Stimulated activated CD4-positive, alpha-beta T cell treated with anti-CD3 and anti-CD28 coated beads, TNF-alpha, amount 100 ng/mL, for 24 hours (primary cell): ENCODE results near the gene SH3BGR.
"Not testable (repeated sequence)": the region's sequence is repeated elsewhere in the genome, so short reads cannot be mapped to it uniquely, and the experiment has no call there.

Experiments
- DNase-seq, 3 experiments: peaks; one replicate each; pipeline ENCODE4 v3.0.0-alpha.2; 2020; ENCODE audit warnings: low read depth in 3 of 3

The SH3BGR gene

GRCh38 chr21:39515684-39516472 lies 64.1 kb downstream of the SH3BGR start:
- no peak for DNase-seq

GRCh38 chr21:39518055-39518846 lies 66.5 kb downstream of the SH3BGR start:
- peak; percentile 3 to 19 (median 16) for DNase-seq

- no peak for DNase-seq
Measured at GRCh38 chr21:39518847-39519210, 67.1 kb downstream of the SH3BGR start.

GRCh38 chr21:39519835-39520234 lies 68.1 kb downstream of the SH3BGR start:
- no peak for DNase-seq

- DNase-seq = no peak
Measured at GRCh38 chr21:39523399-39523798, 71.6 kb downstream of the SH3BGR start.

GRCh38 chr21:39523915-39524314 lies 72.1 kb downstream of the SH3BGR start:
- no peak for DNase-seq

GRCh38 chr21:39525129-39525528 lies 73.4 kb downstream of the SH3BGR start:
- no peak for DNase-seq

- DNase-seq = no peak
Measured at GRCh38 chr21:39525601-39526000, 73.8 kb downstream of the SH3BGR start.

GRCh38 chr21:39527067-39527595 lies 75.4 kb downstream of the SH3BGR start:
- no peak for DNase-seq

- no peak for DNase-seq
Measured at GRCh38 chr21:39527664-39528381, 76.1 kb downstream of the SH3BGR start.

- no peak for DNase-seq
Measured at GRCh38 chr21:39529026-39529425, 77.3 kb downstream of the SH3BGR start.

GRCh38 chr21:39531064-39531463 lies 79.3 kb downstream of the SH3BGR start:
- DNase-seq = no peak

GRCh38 chr21:39531840-39532239 lies 80.1 kb downstream of the SH3BGR start:
- no peak for DNase-seq

GRCh38 chr21:39533545-39534380 lies 82.0 kb downstream of the SH3BGR start:
- DNase-seq = no peak

GRCh38 chr21:39535646-39536437 lies 84.1 kb downstream of the SH3BGR start:
- no peak for DNase-seq

GRCh38 chr21:39536835-39537234 lies 85.1 kb downstream of the SH3BGR start:
- no peak for DNase-seq

GRCh38 chr21:39537571-39537970 lies 85.8 kb downstream of the SH3BGR start:
- DNase-seq = no peak

GRCh38 chr21:39538453-39539042 lies 86.8 kb downstream of the SH3BGR start:
- no peak for DNase-seq

- DNase-seq = not testable (repeated sequence)
Measured at GRCh38 chr21:39540367-39540766, 88.6 kb downstream of the SH3BGR start.

GRCh38 chr21:39542736-39543135 lies 91.0 kb downstream of the SH3BGR start:
- no peak for DNase-seq
